ENCODE data around the gene RSL24D1.

GRCh38 chr15:55221090-55222011 lies 24.6 kb upstream of the RSL24D1 start:
- TF ChIP-seq CTCF (IDR thresholded peaks at IDR 0.05; ENCODE audit: insufficient read depth, low read length, poor library complexity, severe bottlenecking) (no peak), EZH2phosphoT487 (conservative IDR thresholded peaks at IDR 0.05; ENCODE audit: low read length) (no peak)
